GM12874 (cell line): ENCODE results near the gene PRKAG1.

Experiments
- TF ChIP-seq, protein P1 (sequence below): IDR thresholded peaks from 2 replicates; pipeline ENCODE4 v1.5.1; 2011; ENCODE audit warnings: low read depth, mild to moderate bottlenecking, control low read depth, low read length, moderate library complexity; ENCODE audit not compliant: insufficient read depth

PRKAG1 gene

DNA sequence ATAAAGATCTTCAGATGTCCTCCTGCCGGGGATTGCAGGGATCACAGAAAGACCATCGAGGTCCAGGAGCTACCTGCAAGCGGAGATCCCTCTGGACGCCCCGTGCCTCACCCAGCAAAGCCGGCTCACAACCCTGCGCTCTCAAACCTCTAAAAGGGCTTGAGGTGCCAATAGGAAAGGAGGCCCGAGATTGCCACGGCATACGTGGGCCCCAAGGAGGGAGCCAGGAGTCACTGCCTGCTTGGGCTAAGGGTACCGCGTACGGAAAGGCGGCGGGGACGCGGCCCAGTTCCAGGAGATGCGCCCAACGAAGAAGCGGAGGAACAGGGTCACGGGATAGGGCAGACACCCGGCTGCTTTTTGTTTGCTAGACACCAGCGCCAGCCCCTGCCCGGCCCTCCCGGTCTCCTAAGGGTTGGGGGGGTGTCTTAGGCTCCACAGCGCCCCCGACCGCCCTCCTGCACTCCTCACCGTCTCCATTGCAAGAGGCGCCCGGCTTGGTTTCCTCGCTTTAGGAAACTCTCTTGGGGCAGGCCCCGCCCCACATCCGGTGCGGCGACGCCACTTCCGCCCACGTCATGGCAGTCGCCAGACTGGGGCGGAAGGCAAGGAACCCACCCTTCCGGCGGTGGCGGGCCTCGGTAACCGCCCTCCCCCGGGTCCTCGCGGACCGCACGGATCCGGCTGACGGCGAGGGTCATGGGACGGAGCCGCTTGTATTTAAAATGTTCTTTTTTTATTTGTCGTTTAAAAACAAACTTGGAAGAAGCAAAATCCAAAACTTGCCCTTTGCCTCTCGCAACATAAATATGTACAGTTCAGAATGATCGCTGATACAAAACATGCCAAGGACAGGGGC lies at the start of gene PRKAG1:
Gene PRKAG1 (minus strand): TSS at position 516 of the 859 bp plus-strand sequence. CDS start 36 bp downstream, at position 480.
- TF ChIP-seq, protein P1, sequence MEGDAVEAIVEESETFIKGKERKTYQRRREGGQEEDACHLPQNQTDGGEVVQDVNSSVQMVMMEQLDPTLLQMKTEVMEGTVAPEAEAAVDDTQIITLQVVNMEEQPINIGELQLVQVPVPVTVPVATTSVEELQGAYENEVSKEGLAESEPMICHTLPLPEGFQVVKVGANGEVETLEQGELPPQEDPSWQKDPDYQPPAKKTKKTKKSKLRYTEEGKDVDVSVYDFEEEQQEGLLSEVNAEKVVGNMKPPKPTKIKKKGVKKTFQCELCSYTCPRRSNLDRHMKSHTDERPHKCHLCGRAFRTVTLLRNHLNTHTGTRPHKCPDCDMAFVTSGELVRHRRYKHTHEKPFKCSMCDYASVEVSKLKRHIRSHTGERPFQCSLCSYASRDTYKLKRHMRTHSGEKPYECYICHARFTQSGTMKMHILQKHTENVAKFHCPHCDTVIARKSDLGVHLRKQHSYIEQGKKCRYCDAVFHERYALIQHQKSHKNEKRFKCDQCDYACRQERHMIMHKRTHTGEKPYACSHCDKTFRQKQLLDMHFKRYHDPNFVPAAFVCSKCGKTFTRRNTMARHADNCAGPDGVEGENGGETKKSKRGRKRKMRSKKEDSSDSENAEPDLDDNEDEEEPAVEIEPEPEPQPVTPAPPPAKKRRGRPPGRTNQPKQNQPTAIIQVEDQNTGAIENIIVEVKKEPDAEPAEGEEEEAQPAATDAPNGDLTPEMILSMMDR: peak; percentile 69

DNA sequence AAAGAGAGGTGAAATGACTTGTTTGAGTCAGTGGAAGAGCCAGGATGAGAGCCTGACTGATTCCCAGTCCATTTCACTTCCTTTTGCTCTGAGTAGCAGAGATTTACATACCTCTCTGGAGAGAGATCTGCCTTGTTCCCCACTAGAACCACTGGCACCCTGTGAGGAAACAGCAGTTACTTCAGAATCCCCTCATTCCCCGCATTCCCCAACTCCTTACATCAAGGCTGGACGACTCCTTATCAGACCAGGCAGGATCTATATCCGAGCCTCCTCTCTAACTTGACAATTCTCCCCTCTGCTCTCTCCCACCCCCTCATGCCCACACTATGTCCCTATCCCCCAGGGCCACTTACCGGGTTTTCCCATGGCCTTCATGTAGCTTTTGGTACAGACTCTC lies 47.5 kb upstream of the PRKAG1 start:
- TF ChIP-seq, protein P1: no peak

DNA sequence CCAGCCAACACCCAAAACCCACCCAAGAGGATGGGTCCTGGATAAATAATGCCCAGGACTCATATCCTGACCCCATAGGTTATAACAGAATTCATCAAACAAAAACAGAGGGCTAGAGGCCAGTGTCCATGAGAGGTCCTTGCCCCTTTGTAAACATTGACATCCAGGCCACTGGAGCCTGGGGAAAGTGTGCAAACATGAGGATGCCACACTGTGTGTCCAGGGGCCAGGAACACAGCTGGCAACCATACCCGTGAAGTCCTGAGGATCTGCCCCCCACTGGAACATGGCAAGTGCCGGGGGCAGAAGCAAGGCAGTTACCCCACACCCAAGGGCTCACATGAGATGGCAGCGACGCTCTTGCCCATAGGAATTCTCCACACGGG lies 46.2 kb upstream of the PRKAG1 start:
- TF ChIP-seq, protein P1: no peak

DNA sequence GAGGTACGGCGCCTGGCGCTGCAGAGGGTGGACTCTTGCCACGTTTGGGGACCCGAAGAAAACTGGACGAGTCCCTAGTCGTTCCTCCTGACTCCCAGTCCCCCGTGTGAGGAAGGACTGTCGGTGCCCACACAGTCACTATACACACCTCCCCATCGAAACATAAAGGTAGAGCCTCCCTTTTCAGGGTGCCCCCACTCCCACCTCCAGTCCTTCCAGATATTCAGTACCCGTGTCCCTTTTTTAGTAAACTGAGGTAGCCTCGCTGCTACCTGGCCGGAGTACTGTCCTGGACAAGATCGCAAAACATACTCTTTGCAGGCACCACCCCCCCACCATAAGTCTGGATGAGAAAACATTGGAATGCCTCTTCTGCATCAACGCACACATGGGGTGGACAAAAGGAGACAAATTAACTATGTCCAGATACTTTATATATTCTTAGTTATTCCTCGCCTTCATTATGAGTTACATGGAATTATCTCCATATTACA lies 42.6 kb upstream of the PRKAG1 start:
- TF ChIP-seq, protein P1: no peak

DNA sequence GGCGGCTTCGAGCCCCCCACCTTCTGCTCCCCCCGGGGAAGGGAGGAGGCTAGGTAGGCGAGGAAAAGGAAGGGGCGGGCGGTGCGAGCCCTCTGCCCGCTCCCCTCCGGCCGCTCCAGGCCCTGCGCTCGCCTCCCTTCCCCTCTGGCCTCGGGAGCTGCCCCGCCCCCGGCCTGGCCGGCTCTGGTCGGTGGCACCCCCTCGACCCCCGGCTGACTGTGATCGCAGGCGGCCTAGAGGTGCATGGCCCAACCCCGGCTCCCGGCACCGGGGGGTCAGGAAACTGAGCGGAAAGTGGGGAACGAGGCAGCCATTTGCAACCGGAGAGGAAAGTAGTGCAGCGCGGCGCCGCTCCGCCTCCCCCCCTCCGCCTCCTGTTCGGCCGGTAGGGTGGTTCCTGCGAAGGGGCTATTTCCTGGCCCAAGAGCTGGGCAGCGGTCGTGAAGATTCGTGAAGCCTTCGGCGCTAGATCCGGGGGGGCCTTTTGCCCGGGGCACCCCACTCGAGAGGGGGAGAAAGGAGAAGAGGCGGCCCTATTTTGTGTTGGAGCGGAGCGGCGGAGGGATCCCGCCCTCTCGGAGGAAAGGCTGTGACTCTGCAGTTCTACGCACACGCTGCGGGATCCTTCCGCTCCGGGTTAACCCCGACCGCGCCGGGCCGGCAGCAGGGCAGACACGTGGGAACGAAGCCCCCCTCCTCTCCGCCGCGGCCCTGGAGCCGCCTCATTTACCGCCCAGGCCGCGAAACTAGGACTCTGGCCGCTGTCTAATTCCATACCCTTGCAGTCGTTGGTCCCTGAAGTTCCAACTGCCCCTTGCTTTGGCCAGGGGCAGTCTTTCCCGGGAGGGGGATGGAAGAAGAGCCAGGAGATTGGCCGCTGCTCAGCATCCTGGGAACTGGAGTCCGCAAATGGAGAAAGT lies 41.9 kb upstream of the PRKAG1 start, which contains the start of gene KMT2D:
Gene KMT2D (minus strand): TSS at position 558 of the 920 bp plus-strand sequence. CDS start 5,470 bp downstream, outside the sequence.
- TF ChIP-seq, protein P1: no peak

DNA sequence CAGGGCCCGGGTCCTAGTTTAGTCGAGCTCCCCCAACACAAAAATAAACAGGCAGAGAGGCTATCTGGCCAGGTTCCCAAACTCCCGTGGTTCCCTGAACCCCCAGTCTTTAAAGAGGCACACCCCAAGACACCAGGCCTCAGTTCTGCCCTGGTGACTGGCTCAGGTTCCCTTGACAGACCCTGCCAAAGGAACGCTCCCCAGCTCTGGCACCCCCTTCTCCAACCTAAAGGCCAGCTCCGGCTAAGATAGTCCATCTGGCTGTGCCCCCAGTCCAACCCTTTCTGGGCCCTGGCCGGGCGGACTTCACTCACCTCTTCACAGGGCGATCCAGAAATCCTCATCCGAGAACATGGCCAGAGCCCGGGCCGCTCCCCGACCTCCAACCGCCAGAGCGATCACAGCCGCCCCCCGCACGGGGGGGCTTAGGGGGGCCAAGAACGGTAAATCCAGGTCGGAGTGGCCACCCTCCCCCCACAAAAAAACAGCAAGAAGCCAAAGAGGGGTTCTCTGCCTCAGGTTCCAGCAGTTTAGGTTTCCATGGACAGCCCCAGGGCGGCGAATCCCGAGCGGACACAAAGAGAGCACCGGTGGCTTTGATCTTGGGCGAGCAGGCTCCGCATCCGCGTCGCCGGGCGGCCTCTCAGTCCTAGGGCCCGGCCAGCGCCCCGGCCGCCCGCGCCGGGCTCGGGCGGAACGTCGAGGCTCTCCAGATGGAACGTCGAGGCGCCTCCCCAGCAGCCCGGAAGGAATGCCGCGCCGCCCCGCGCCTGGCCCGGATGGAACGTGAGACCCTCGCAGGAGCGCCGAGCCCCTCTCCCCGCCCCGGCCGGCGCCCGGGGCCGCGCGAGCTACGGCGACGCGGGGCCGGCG lies 41.0 kb upstream of the PRKAG1 start:
- TF ChIP-seq, protein P1: no peak

DNA sequence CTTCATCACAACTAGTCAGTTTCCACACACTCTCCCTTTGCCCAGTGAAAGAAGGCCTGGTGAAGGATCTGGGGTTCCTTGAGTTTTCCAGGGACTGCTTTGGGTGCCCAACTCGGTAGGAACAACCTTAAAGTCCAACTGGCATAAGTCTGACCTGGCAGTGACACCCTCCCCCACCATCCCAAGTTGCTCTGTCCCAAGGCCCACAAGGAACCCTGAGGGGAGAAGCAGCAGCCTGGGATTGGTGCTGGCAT lies 40.4 kb upstream of the PRKAG1 start:
- TF ChIP-seq, protein P1: no peak
